GM18511 (cell line): ENCODE results near the gene MBD5.

Experiments used
- ATAC-seq: cut with Tn5 transposase; IDR thresholded peaks from one replicate; pipeline ENCODE4 v1.9.1; 2021; ENCODE audit warnings: mild to moderate bottlenecking, moderate library complexity; ENCODE audit not compliant: unreplicated experiment

The MBD5 gene

GRCh38 chr2:148298196-148298595 is 277.3 kb downstream of the MBD5 start:
- ATAC-seq, result no peak

GRCh38 chr2:148299616-148300015 is 278.7 kb downstream of the MBD5 start:
- ATAC-seq, result no peak

- no peak for ATAC-seq
Observed at GRCh38 chr2:148300544-148300943, 279.7 kb downstream of the MBD5 start.

- ATAC-seq, result no peak
Observed at GRCh38 chr2:148301362-148301761, 280.5 kb downstream of the MBD5 start.

GRCh38 chr2:148302526-148302925 is 281.6 kb downstream of the MBD5 start:
- no peak for ATAC-seq

- no peak for ATAC-seq
Observed at GRCh38 chr2:148303161-148303560, 282.3 kb downstream of the MBD5 start.

GRCh38 chr2:148305476-148305875 is 284.6 kb downstream of the MBD5 start:
- ATAC-seq, result no peak

GRCh38 chr2:148306027-148306426 is 285.1 kb downstream of the MBD5 start:
- ATAC-seq, result no peak

GRCh38 chr2:148317598-148317997 is 296.7 kb downstream of the MBD5 start:
- no peak for ATAC-seq

- no peak for ATAC-seq
Observed at GRCh38 chr2:148338541-148338940, 317.6 kb downstream of the MBD5 start.

- ATAC-seq, result no peak
Observed at GRCh38 chr2:148342086-148342485, 321.2 kb downstream of the MBD5 start.

- ATAC-seq, result no peak
Observed at GRCh38 chr2:148350199-148350598, 329.3 kb downstream of the MBD5 start.

- ATAC-seq, result no peak
Observed at GRCh38 chr2:148351437-148352143, 330.7 kb downstream of the MBD5 start.

- no peak for ATAC-seq
Observed at GRCh38 chr2:148358375-148358774, 337.5 kb downstream of the MBD5 start.

- no peak for ATAC-seq
Observed at GRCh38 chr2:148360662-148361061, 339.8 kb downstream of the MBD5 start.

GRCh38 chr2:148362144-148362796 is 341.4 kb downstream of the MBD5 start:
- ATAC-seq, result no peak

- ATAC-seq, result no peak
Observed at GRCh38 chr2:148375214-148375613, 354.3 kb downstream of the MBD5 start.

GRCh38 chr2:148391324-148391723 is 370.4 kb downstream of the MBD5 start:
- ATAC-seq, result no peak

GRCh38 chr2:148402786-148403185 is 381.9 kb downstream of the MBD5 start:
- no peak for ATAC-seq

GRCh38 chr2:148410899-148411298 is 390.0 kb downstream of the MBD5 start:
- no peak for ATAC-seq

- no peak for ATAC-seq
Observed at GRCh38 chr2:148416248-148416647, 395.4 kb downstream of the MBD5 start.

- ATAC-seq, result no peak
Observed at GRCh38 chr2:148430101-148430500, 409.2 kb downstream of the MBD5 start.

- ATAC-seq, result no peak
Observed at GRCh38 chr2:148447877-148448276, 427.0 kb downstream of the MBD5 start.
